NCI-H345 treated with DMSO at 0.1 percent for 48 hours (cell line): ENCODE measurements around the gene CDH7.
A peak's percentile ranks its signal among the peaks of the same experiment; 100 is the strongest.

Experiments used
- DNase-seq: peaks from one replicate; lab custom pipeline; 2025; ENCODE audit not compliant: unreplicated experiment; lab: John Stamatoyannopoulos, UW

The CDH7 gene

GRCh38 chr18:65768120-65768778 lies 17.4 kb downstream of the CDH7 start:
- no peak for DNase-seq

DNA sequence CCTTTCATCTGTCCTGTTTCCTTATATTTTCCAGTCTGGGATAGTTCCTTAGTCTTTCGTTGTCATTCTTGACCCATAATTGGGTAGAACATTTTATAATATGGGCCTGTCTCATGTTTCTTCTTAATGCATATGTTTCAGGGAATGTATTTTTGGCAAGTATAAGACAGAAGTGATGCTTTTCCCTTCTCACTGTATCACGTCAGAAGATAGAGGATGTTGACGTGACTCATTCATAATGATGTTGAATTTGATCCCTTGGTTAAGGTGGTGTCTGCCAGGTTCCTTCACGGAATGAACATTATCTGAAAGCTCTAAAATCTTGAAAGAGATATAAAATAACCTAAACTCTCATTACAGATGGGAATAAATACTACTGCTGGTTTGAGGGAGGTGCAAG lies 18.8 kb downstream of the CDH7 start:
- no peak for DNase-seq

GRCh38 chr18:65786474-65786873 lies 35.7 kb downstream of the CDH7 start:
- no peak for DNase-seq

- peak; percentile 11 for DNase-seq
These were observed 37.6 kb downstream of the CDH7 start for GRCh38 chr18:65788373-65788772.

- DNase-seq = no peak
These were observed 39.8 kb downstream of the CDH7 start for GRCh38 chr18:65790604-65791003.

- DNase-seq = no peak
These were observed 40.9 kb downstream of the CDH7 start for GRCh38 chr18:65791719-65792118.

DNA sequence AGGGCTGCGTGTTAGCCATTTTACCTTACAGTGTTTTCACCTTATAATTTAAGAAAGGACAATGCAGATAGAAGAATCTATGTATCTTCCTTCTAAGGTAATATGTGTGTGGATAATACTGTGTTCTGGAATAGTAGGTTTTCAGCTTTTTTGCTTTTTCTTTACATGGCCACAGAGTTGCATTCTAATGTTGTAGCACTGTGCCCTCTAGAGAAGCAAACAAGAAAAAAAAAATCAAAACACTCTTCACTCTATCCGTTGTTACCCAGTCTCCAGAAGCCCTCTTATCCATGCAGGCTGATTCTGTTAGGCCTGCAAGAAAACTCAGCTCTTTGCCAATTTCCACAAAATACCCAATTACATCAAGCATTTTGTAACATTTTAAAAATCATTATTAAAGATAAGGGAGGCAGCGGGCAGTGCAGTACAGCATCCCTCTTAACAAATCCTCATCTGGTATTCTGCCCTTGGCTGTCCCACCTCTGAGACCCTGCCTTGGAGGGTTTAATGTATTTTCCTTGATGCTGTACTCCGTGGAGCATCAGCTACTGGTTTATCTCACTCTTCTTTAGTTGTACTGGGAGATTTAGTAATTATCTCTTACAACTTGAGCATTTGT lies 41.8 kb downstream of the CDH7 start:
- no peak for DNase-seq

DNA sequence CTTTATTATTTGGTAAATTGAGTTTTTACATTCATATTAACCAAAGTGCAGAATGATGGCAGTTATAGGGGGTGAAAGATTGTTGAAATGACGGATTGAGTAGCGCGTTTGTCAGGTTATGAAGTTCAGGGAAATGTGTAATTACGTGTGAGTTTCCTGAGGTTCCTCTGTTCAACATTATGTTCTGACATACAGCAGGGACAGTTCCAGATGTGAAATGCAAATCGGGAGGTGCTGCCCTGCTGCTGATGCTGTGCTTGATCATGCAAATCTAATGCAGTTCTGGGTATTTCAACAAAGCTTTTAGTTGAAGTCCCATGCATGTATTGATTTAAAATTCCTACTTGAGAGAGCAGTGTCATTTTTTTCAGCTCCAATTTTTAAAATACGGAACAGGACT lies 57.9 kb downstream of the CDH7 start:
- DNase-seq = no peak

DNA sequence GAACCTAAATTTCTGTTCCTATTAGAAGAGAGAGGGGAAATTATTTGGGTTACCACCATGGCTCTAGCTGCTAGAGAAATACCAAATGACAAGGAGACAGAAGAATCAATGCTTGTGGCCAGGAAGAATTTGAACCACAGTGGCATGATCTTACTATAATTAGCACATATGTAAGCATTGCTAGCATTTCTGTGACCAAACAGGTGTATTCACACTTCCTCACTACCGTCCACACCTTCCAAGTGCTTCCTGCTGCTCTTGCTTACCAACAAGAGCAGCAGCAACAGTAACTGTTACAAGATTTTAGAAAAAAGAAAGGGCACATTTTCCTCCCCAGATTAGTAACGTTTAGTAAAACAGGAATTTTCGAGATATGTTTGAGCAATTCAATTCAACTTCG lies 60.5 kb downstream of the CDH7 start:
- no peak for DNase-seq

GRCh38 chr18:65815506-65815905 lies 64.7 kb downstream of the CDH7 start:
- DNase-seq = no peak

DNA sequence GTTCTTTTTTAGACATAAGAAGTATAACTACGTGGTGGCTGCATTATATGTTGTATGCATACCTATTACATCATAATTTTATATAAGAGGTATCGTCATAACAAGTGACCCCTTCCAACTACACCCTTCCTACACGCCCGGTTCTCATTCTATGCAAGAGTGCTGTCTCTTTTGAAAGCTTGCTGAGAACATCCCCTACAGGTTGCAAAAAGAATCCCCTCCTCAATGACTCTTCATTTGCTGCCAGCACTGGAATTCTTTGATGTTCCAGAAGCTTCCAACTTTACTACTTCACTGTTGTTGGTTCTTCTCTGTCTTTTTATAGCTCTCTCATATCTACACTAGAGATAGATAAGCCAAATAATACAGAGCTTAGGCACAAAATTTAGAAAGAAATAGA lies 66.4 kb downstream of the CDH7 start:
- no peak for DNase-seq

DNA sequence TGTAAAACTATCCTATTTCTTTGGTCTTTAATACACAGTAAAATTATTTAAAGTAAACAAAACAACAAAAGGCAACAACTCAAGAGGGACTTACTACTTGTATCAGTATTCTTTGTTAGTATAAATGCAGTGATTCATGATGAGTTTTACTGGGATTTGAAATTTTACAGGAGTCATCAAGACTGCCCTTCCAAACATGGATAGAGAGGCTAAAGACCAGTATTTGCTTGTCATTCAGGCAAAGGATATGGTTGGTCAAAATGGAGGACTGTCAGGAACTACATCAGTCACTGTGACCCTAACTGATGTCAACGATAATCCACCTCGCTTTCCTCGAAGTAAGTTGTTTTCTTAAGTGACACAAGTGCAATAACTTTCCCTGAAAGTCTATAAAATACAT lies 71.1 kb downstream of the CDH7 start:
- DNase-seq = no peak

DNA sequence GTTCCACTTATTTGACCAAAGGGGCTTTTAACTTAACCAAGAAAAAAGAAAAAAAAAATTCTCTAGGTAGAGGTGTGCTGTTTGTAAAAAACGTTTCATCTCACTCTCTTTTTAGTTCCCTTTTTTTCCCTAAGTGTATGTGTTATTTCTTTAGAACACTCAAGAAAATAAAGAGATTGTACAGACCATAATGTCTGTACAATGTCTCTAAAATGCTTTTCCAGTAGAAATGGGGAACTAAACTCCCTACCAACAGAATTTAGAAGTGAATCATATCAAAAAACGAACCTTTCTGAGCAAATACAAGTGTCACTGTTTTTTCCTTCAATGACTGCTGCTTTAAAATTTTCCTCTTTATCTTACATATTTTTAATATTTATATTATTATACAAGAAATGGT lies 72.0 kb downstream of the CDH7 start:
- no peak for DNase-seq

GRCh38 chr18:65827444-65827843 lies 76.6 kb downstream of the CDH7 start:
- no peak for DNase-seq

DNA sequence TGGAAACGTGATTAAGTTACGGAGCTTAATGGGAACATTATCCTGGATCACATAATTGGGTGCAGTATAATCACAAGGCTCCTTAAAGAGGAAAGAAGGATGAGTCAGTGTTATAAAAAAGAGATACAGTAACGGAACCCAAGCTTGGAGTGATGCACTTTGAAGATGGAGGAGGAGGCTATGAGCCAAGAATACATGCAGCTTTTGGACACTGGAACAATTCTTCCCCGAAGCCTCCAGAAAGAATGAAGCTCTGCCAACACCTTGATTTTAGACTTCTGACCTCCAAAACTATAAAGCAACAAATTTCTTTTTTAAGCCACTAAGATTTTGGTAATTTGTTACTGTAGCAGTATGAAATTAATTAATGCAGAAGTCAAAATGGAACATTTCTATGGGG lies 85.1 kb downstream of the CDH7 start:
- DNase-seq = no peak

DNA sequence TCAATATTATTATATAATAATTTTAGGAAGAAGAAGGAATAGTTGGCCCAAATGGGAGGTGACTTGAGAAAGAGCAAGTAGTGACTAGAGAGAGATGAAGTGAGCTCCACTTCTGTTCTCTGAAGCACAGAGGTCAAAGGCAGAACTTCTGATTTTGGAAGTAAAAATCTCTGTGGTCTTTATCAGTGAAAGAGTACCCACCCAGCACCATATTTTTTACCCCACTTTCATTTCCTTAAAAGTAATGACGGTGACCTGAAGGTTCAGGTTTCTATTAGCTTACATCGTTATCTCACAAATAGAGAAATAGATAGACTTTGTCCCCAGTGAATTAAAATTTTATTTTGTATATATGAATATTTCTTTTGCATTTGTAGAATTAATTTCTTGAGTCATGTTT lies 95.3 kb downstream of the CDH7 start:
- DNase-seq = no peak

DNA sequence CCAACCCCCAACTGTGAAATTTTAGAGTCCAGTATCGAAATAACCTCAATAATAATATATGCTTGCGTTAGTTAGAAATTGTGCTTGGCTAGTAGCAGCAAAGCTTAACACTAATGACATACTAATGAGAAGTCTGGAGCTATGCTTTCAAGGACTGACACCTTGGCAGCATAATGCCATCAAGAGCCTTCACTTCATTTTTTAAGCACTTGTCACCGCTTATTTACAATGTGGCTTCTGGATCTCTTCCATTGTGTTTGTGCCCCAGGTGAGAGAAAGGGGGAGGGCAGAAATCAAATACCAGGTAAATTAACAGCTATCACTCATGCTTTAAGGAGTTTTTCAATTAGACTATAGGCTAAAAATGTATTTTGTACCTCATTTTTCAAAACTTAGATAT lies 101.5 kb downstream of the CDH7 start:
- DNase-seq = no peak

DNA sequence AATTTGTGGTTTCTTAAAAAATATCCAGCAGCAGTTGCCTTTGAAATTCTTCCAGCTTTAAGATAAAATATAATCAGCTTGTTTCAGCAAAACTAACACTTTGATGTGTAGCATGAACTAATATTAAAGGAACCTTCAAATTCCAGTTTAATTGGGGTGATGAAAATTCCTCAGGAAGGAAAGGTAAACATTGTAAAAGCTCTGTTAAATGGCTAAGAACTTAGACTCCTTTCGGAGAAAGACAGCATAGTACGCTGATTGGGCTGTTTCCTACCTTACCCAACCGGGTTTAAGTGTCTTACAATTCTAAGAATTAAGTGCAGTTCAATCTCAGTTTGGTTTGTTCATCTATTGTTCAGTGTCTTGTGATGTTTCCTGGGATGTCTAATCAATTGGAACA lies 108.3 kb downstream of the CDH7 start:
- no peak for DNase-seq

- no peak for DNase-seq
These were observed 118.7 kb downstream of the CDH7 start for GRCh38 chr18:65869527-65869926.

DNA sequence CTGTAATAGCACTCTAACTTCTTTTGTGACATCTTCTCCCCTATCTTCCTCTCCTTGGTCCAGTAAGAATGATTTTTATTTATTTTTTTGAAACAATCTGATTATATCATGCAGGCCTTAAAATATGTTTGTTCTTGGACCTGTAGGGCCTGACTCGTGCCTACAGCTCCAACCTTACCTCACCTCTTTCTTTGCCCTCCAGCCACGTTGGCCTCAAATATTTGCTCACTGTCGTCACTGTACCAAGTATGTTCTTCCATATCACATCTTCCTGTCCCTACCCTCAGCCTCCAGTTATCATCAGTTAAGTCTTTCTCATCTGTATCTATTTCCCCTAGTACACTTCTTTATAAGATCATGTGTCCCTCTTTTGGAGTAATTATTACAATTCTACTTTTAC lies 125.5 kb downstream of the CDH7 start:
- no peak for DNase-seq

DNA sequence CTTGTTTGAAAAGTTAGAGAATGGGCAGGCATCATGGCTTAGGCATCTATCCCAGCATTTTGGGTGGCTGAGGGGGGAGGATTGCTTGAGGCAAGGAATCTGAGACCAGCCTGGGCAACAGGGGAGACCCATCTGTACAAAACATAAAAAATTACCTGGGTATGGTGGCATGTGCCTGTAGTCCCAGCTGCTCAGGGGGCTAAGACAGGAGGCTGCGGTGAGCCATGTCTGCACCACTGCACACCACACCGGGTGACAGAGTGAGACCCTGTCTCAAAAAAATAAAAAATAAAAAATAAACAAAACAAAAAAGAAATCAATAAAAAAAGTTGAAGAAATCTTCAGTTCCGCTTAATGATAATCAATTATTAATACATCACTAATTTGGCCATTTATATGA lies 146.5 kb downstream of the CDH7 start:
- no peak for DNase-seq

GRCh38 chr18:65901522-65901921 lies 150.7 kb downstream of the CDH7 start:
- DNase-seq = no peak

DNA sequence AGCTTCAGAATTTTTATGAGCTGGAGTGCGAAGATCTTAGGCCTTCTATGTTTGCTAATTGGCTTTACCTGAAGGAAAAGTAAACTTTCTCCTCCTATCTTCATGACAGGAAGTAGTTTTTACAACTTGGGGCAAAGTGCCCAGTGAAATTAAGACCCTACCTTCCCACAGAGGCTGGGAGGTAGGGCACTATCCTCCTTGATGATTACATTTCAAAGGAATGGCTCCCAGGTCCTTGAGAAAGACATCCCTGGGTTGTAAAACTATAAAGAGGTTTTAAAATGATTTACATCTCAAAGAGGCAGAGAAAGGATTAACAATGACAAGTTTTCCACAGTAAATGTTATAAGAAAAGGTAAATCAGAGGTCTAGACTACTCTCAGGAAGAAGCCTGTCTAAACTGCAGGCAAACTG lies 155.8 kb downstream of the CDH7 start:
- DNase-seq = no peak
